ENCODE results near the gene KCP.
"Not testable (repeated sequence)": the region's sequence is repeated elsewhere in the genome, so short reads cannot be mapped to it uniquely, and the experiment has no call there.

KCP gene

DNA sequence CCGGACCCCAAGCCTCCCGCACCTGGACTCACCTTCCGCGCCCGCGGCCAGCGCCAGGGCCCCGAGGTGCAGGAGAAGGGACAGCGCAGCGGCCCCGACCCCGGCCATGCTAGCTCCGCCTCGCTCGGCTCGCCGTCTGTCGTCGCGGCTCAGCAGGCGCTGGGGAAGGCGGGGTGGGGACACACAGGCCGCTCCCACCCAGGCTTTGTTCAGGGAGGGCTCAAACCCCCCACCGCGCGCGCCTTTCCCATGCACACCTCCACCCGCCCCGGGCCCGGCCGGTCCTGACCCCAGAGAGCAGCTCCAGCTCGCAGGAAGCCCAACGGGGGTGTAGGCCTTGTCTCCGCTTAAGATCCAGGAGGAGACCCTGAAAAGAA is at the start of gene KCP:
Gene KCP (minus strand): TSS at position 141 of the 377 bp plus-strand sequence. CDS start 33 bp downstream, at position 108.
- DNase-seq, result no peak

DNA sequence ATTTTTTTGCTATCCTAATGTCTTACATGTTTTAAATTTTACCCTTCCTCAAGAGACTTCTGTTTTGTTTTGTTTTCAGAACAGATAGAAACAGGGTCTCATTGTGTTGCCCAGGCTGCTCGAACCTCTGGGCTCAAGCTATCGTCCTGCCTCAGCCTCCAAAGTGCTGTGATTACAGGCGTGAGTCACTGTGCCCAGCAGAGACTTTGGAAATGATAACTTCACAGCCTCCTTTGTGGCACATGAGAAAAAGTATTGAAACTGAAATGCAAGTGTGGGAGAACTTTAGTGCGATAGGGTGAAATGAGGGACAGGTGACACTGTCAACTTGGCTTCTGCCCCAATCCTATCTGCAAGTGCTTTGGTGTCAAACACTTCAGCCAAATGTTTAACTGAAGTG is 48.8 kb upstream of the KCP start:
- no peak for DNase-seq

DNA sequence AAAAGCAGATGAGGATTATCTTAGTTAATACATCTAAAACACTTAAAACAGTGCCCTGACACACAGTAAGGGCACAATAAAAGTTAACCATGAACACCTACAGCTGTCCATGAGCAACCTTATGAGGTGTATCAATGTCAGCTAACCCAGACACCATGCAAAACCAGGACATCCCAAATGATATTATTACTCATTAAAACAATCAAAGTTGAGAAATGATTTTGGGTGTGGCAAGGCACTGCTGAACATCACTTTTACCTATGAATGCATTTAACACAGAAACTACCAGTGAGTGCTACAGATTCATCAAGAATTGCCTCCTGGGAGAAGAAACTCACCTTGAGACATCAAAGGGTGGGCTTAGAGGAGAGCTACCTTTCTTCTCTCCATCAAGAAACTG is 45.5 kb upstream of the KCP start:
- no peak for DNase-seq

DNA sequence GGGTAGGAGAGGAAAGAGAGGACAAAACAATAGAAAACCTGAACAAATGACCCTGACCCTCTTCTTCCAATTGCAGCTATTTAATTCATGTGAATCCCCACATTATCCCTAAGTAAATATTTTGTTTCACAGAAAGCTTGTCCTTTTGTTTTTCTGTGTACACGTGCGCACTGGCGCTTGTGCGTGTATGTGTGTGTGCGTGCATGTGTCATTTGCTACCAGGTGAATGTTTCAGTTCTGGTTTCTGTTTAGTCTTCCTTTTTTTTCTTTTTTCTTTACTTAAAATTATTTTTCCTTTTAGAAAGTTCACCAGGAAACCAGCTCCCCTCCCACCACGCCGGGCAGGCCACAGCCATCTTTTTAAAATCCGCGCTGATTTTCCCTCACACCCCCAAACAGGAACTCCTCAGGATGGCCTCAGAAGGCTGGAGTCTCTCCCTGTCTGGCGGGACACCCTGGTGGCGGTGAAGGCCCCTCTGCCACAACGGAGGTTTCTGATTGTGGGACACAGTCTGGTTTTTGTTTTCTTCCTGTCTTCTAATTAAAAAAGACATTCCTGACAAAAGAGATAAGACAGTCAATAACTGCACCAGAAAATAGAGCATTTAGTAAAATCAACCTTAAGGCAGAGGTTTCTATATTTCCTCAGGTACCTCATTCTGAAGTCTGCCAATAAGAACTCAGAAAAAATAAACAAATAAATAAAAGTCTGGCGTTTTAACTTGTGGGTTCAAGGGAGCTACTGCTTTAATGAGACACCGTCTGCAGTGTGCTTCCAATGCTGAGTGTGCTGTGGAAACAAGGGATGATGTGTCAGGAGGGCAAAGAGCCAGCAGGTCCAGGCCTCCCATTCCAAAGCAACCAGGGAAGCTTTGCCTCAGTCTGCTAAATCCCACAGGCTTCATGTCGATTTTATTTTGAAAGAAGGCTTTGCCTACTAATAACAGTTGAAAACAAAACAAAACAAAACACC is 44.6 kb upstream of the KCP start:
- DNase-seq, result no peak

DNA sequence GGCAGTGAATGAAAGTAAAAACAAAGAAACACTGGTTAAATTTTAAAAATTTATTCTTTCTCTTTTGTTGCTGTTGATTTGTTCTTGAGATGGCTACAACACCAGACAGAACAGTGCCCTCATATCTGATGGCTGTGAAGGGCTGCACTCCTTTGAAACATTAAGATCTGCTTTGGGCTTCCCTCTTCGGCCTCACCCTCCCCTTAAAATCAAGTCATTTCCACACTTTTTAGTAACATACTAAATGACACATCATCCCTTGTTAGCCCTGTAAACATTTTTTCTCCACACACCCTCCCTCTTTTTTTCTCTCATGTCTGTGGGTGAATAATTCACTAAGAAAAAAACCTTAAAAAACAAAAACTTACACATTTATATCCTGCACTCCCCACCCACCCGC is 43.6 kb upstream of the KCP start:
- DNase-seq, result no peak

DNA sequence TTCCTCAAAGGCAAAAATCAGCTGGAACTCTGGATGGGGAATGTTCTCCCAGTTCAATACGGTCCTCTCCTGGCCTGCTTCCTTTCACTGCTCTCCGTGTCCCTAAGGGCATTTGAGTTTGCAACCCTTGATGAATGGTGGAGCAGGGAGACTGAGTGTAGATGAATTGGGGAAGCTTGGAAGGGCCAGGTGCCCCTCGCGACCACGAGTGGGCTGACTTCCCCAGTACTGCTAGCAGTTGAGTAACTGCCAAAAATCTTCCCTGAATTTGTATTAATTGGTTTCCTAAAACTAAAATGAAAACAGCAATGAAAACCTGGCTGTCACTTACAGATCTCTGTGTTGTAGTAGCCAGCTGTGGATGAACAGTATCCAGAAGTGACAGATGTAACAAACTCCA is 40.8 kb upstream of the KCP start:
- no peak for DNase-seq

DNA sequence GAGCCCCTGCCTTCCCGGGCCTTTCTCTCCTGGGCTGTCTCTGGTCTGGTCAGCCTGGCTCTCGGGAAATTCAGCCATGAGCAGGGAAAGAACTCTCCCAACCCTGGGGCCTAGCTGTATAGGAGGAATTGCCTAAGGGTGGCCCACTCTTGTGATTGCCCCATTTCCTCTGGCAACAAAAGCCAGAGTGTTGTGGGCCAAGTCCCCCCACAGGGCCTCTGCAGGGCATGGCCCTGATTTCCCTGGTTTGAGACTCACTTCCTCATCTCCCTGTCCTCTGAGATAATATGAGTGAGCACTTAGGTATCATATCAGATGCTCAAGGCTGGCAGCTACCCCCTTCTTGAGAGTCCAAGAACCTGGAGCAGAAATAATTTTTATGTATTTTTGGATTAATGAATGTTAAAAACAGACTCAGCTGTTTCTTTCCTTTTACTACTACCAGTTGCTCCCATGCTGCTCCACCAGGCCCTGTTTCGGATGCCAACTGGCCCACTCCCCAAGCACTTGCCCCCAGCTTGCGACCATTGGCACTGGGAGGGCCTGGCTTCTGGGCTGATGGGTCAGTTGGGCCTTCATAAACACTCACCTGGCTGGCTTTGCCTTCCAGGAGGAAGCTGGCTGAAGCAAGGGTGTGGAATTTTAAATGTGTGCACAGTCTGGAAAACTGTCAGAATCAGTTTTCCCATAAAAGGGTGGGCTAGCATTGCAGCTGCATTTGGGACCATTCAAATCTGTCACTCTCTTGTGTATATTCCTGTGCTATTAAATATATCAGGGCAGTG is 38.7 kb upstream of the KCP start:
- DNase-seq, result no peak

DNA sequence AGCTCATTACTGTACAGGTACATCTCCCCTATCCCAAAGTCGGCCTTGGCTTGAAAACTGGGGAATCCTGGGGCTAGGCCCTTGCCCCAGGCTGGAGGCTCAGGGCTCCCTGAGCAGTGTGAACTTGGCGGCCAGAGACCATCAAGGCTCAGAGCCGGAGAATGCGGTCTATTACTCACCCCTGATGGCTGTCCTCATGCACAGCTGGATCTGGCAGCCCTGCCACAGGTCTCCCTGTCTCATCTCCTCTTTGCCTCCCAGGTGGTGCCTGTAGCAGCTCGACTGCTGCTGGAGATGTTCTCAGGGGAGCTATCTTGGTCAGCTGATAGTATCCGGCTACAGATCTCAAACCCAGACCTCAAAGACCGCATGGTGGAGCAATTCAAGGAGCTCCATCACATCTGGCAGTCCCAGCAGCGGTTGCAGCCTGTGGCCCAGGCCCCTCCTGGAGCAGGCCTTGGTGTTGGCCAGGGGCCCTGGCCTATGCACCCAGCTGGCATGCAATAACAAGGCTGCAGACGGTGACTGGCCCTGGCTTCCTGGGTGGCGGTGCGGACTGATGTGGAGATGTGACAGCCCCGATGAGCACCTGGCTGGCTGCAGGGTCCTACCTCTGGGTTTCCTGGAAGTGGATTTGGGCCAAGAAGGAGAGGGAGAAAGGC is 37.9 kb upstream of the KCP start:
- no peak for DNase-seq

DNA sequence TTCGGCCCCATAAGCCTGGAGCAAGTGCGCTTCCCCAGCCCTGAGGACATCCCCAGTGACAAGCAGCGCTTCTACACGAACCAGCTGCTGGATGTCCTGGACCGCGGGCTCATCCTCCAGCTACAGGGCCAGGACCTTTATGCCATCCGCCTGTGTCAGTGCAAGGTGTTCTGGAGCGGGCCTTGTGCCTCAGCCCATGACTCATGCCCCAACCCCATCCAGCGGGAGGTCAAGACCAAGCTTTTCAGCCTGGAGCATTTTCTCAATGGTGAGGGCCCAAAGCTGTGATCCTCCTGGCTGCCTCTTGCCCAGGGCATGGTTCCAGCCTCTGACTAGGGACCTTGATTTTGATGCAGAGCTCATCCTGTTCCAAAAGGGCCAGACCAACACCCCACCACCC is 37.3 kb upstream of the KCP start:
- DNase-seq, result no peak

DNA sequence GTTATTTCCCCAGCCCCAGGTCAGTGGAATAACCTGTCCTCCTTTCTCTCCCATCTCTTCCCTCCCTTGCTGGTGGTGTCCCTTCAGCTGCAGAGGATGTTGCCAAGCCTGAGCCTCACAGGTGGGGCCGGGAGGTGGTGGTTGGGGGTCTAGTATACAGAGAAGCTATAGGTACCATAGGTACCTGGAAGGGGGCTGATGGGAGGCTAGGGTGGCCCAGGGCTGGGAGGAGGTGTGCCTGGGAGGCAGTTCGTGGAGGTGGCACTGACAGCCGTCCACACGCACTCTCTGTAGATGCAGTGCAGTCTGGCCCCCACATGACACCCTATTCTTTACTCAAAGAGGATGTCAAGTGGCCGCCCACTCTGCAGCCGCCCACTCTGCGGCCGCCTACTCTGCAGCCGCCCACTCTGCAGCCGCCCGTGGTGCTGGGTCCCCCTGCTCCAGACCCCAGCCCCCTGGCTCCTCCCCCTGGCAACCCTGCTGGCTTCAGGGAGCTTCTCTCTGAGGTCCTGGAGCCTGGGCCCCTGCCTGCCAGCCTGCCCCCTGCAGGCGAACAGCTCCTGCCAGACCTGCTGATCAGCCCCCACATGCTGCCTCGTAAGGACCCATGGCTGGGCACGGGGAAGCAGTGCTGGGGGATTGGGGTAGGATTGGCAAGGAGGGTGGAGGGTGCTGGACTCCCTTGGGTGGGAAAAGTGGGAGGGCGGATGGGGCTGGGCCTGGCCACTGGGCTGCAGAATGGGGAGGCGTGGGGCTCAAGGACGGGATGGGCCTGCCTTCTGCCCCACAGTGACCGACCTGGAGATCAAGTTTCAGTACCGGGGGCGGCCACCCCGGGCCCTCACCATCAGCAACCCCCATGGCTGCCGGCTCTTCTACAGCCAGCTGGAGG is 36.7 kb upstream of the KCP start:
- no peak for DNase-seq

DNA sequence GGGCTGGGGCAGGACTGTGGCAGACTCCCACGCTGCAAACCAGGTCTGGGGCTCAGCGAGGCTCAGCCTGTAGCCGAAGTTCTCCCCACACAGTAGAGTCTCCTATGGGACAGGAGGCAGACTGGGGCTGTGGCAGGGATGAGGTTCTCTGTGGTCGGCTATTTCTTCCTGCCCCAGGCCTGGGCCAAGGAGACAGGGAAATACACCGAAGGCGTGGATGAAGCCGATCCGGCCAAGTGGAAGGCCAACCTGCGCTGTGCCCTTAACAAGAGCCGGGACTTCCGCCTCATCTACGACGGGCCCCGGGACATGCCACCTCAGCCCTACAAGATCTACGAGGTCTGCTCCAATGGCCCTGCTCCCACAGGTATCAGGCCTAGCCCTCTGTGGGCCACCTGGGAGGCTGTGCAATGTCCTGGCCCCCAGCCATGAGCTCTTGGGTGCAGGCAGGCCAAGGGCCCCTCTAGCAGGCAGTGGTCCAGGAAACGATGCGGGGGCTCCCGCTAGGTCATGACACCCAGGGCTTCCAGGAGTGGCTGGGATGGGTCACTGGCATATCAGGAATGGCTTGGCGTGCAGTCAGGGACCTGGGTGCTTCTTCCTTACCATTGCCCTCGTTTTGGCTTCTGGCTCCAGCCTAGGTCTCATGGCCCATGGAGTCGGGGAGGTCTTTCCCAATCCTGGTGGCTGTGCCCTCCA is 35.3 kb upstream of the KCP start:
- no peak for DNase-seq

DNA sequence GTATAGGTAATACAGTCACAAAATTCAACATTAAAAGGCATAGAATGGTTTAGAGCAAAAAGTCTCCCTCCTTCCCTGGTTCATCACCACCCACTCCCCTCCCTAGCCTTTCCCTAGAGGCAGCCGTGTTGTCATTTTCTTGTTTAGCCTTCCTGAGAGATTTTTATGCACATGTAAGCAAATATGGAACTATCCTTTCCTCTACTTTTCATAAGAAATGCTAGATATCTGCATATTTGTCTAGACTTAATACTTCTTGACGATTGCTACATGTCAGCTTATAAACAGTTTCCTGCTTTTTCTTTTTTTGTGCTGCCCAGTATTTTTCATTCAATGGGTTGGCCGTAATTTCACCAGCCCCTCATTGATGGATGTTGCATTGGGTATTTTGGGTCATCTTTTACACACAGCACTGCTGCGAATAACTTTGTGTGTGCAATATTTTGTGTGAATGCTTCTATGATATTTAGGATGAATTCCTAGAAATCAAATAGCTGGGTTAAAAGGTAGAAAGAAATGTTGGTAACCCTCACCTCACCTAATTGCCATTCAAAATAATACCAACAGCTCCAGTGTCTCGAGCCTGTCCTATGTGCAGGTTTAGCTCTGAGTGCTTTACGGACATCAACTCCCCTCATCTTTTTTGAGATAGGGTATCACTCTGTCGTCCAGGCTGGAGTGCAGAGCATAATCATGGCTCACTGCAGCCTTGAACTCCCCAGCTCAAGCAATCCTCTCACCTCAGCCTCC is 34.2 kb upstream of the KCP start:
- no peak for DNase-seq

DNA sequence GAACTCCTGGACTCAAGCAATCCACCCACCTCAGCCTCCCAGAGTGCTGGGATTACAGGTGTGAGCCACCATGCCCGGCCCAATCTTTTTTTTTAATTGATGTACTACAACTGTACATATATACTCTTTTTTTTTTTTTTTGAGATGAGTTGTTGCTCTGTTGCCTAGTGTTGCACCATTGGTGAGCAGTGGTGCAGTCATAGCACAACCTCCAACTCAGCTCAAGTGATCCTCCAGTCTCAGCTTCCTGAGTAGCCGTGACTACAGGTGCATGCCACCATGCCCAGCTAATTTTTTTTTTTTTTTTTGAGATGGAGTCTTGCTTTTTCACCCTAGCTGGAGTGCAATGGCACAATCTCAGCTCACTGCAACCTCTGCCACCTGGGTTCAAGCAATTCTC is 32.7 kb upstream of the KCP start:
- DNase-seq, result not testable (repeated sequence)

DNA sequence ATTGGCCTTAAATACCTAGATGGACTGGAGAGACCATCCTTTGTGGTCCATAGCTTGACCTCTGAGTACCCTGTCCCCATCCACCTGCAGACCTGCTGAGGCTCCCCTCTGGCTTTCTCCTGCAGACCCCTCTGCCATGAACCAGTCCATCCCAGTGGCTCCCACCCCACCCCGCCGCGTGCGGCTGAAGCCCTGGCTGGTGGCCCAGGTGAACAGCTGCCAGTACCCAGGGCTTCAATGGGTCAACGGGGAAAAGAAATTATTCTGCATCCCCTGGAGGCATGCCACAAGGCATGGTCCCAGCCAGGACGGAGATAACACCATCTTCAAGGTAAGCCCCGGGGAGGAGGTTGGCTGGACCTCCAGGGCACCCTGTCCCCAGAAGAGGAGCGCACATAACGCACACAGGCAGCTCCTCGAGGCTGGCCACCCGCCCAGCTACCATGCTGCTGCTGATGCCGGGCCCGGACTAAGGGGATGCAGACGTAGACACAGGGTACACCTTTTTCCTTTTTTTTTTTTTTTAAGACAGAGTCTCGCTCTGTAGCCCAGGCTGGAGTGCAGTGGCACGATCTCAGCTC is 31.5 kb upstream of the KCP start:
- no peak for DNase-seq

DNA sequence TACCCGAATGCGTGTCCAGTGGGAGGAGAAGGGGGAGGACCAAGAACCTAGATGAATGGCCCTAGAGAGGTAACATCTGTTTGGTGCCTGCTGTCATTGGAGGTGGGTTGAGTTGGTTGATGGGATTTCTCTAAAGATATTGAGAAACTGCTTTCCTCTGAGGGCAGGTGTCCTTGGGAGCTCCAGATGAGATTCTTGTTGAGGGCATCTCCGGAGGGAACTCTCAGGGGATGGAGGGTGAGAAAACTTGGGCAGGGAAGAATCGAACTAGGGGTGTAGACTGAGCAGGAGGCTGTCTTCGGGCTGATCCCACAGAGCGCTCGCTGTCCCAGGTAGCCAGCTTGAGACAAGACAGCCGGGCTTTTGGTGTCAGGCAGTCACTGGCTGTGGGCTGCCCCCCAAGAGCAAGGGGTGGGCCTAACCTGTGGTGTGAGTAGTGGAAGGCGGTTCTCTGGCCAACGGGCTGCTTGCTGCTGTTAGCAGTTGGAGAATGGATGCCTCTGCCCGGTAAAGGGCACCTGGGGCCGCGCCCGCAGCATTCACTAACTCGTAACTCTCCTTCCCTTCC is 30.9 kb upstream of the KCP start:
- no peak for DNase-seq

DNA sequence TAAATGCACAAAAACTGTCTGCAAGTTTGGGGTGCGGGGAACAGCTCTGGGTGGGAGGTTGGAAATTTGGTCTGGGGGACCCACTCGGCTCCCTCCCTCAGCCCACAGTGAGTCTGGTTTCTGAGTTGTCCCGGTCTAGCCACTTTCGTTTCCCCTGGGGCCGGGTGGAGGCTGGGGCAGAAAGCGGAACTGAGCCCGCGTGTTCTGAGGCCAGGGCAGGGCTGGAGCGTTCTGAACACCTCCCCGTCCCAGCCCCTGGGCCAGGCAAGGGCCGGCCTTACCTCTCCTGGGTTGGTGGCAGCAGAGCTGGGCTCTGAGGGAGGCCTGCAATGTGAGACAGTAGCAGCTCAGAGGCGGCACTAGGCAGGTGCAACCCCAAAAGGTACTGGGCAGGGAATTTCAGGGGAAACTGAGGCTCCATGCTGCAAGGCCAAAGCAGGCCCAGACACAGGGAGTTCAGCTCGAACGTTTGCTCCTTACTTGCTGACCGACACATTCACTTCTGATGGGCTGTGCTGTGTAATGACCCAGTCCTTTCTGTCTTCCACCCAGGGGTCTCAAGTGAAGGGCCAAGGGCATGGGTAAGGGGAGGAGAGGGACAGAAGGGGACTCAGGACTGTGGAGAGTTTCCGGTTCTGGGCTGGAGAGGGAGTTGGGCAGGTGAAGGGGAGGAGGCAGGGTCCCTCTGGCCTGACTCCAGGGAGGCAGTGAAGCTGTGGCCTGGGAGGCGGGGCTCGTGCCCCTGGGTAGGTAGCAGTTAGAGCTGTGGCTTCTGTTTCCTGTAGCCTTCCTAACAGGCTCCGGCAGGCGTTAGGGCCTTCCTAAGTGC is 30.2 kb upstream of the KCP start:
- DNase-seq, result no peak

DNA sequence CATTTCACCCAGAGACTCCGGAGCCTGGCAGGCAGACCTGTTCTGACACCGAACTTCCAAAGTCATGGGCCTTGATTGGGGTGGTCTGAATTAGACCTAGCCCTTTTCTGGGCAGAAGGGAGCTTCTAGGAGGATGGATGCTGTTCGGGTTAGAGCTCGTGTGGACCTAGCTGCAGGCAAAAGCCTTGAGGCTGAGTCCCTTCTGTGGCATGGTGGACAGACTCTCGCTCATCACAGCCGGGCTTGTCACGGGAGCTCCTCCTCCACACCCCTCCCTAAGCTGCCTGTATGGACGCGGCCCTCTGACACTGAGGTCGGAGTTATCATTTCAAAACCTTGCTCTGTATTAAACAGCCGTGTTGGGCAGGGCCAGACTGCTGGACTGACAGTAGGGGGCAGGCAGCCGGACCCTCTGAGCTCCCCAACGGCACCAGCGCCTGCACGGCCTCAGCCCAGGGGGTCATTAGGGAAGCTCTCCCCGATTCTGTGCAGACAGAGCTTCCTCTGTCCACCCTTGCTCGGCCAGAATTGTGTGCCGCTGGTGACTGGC is 29.4 kb upstream of the KCP start:
- DNase-seq, result no peak

DNA sequence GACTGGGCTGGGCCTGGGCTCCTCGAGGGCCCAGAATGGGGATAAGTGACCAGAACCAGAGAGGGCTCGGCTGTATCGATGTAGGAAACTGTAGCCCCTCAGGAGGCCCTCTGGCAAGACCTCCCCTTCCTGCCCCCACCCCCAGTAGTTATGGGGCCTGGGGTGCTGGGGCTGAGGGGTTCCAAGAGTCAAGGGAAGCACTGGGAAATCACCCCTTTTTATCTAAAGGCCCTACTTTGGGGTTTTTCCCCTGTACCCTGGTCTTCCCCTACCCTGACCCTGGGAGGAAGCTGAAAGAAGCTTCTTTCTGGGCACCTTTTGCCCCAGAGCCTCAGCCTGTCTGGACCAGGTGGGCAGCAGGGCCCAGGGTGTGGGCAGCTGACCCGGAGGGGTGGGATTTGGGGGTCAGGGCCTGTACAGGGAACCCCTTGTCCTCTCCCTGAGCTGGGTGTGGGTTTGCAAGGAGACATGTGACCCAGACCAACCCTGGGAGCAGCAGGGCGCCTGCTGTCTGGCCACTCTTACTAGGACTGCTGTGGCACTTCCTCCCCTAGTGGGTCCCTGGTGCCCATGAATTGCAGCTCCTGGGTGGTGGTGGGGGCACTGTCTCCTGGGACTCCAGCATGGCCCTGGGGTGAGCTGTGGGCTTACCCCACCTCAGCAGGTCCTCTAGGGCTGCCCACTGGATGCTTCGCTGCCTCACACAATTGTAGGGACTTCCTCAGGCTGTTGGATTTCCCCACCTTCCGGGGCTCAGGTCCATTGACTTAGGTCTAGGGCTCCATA is 28.8 kb upstream of the KCP start:
- DNase-seq, result no peak
